Measurements from ENCODE around the gene MECP2.

The MECP2 gene

DNA sequence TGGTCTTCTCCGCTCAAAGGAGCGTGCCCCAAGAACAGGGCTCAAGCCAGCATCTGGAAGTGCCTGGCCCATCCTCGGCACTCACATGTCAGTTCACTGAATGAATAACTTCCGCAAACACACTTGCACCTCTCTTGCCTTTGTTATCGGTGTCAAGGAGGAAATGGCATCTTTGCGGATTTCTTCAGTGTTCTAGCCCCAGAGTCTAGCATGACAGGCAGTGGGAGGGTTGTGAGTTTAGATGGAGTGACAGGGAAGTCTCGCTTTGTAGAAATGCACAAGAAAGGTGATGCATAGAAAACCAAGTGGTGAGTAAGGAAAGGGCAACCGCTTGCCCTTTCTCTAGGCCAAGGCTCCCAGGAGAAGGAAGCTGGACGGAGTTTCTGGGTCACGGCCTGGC is 17.6 kb upstream of the MECP2 start:
- no peak for DNase-seq

DNA sequence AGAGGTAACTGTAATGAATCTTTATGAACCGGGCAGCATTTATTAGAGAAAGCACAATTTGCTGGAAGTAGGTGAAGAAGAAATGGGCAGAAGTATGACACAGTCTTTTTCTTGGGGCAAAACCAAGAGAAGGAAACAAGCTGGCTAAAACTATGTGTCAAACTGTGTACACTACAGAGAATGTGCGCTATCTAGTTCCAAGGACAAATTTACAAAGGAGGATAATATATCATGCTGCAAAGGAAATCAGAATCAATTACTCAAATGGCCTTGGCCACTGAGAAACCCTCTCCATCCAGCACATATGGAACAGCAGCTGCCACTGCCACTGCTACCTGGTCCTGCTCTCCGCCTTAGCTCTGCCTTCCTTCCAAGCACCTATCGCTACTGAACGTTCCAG is 17.1 kb upstream of the MECP2 start:
- no peak for DNase-seq

DNA sequence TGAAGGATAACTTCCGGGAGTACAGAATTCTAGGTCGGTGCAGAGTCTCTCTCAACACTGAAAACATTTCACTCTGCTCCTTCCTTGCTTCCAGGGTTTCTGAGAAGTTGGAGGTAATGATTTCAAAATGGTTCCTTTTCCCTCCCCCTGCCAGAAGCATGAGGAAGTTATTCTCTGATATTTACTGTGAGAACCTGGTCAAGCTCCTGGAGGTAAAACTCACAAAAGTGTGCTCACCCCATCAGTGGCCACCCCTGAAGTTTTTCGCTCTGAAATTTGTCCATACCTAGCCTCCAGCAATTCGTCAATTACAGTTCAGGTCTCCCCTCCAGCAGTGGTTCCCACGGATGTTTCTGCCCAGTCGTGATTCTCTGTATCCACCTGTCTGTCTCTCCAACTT is 16.2 kb upstream of the MECP2 start:
- no peak for DNase-seq

DNA sequence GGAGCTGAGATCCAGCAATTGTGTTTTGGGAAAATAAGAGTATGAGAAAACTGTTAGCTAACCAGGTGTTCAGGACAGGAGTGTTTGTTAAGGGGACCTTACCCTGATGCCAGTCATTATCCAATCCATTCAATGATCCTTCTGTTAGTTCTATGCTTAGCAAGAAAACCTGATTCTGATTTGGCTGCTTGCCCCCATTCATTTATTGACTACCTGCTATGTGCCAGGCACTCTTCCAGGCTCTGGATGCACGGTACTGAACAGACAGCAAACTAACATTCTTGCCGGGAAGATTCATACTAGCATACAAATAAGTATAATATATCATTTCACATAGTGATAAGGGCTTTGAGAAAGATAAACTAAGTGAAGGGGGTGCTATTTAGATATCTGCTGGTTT is 1.0 kb upstream of the MECP2 start:
- DNase-seq = no peak

DNA sequence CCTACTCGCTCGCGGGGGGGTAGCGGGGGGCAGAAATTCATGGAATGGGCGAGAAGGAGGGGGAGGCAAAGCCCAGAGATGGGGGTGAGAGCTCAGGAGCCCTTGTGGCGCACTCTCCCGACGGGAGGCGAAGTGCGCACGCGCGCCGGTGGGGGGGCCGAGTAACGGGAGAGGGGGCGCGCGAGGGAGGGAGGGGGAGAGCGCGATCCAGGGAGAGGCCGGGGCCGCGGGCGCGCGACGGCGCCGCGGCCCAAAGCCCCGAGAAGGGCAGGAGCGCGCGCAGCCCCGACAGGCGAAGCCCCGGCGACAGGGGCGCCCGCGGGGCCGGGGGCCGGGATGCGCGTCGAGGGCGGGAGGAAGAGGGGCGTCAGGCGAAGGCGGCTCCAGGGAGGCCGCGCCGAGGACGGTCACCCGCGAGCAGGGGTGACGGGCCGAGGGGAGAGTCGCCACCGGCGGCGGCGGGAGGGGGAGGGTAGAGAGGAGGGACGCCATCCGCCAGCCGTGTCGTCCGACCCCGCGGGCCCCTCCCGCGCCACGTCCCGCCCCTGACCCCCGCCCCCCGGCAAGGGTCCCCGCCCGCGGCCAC is 421 bp downstream of the MECP2 start:
- no peak for DNase-seq

DNA sequence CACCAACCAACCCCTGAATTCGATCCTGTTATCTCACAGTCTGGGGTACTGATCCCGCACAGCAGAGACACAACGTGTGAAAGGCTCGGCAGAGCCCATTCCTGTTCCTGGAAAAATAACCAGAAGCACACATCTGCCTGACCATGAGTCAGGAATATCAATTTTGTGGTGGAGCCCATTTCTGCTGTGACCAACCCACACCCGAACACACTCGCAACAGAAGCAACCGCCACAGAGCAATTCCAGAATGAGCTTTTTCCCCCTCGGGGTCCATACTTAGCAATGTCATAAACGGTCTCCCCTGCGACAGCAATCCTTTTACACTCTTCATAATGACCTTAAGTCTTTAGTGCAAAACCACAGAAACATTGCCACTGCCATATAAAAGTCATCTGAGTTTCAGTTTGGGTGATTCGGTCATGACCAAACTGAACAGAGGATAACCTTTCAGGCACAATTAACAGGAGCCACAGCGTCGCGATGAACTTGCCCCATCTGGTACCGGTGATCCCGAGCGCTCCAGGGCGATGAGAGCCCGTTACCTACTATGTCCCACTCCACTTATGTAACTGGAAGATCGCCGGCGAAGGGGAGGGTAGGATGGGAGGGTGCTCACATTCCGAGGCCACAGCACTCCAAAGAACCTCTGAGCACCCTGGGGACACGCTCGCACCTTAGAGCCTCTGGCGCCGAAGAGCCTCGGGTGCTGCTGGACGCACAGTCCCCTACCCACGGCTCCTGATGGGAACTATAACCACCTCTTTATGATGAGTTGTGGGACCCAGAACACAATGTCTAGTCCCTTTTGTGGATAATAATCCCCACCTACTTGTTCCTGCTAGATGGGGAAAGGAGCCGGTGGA is 1.1 kb downstream of the MECP2 start:
- DNase-seq = peak in 1 of 2 experiments; percentile 1

DNA sequence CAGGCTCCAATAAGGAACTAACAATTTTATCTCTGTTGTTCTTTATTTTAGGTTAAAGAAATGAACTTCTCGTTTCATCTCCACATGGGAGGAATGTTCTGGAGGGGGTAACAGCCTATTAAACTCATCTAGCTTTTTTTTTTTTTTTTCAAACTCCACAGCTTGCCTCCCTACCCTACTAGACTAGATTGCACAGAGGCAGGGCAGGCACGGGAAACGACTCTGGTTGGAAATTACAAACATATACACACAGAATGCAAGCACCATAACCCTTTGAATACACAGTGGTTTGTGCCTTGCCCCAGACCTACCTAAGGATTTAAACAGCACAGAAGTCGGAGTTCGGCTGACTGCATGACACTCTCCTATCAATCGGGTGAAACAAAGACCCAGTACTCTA is 2.7 kb downstream of the MECP2 start:
- DNase-seq = no peak

DNA sequence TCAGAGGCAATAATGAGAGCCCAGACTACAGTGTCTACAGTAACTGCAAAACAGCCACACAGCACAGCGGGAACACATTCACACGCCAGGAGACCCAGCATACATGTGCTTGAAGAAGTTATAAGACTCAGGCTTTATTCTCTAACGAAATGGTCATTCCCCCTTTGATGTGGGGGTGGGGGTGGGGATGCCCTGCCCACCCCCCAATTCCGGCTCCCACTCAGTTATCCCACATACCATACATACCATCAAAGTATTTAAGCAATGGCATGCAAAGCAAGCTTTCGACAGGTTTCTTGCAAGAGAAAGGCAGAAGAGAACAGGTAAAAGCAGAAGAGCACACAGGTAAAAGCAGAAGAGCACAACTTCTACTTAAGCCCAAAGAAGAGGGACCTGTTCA is 3.6 kb downstream of the MECP2 start:
- DNase-seq = no peak

DNA sequence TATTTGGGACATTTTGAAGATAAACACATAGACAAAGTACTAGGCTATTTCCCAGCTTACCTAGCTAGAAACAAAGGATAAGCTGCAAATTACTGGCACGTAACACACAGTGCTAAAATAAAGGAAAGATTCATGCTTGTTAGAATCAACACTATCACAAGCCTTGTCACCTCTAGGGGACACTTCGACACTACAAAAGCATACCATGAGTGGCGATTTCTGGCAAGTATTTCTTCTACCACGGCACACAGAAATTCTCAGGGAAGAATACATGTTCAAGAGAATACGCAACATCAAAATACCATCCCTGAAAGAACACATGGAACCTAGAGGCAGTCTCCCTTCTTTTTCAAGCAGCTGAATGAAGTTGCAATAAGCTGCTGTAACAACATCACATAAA is 5.1 kb downstream of the MECP2 start:
- no peak for DNase-seq

DNA sequence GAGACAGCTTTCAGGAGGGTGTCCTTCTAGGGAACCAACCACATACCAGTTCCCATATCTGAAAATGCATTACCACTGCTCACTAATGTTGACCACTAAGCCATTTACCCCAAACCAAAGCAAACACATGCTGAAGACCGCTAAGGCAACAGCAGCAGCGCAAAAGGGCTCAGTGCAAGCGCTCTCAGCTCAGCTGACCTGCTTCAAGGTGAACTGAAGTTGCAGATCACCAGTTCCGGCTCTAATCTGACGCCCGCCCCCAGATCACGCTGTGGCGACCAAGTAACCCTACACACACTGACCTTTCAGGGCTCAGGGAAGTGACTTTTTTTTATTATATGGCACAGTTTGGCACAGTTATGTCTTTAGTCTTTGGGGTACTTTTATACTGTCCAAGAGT is 5.8 kb downstream of the MECP2 start:
- no peak for DNase-seq

DNA sequence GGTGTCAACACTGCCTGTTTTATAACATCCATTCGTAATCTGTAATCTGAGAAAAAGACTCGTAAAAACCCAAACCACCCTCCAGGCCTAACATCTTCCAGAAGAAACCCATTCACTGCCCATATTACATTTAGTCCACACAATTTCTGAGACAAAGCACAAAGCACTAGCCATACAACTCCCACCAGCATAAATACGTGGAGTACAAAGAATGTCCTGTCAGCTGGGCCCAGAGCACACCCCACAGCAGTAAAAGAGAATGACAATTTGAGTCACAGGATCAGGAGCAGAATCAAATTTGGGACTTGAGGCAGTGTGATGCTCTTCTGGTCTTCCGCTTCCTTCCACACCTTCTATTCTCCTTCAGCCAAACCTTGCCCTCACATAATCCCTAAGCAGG is 6.8 kb downstream of the MECP2 start:
- DNase-seq = no peak

DNA sequence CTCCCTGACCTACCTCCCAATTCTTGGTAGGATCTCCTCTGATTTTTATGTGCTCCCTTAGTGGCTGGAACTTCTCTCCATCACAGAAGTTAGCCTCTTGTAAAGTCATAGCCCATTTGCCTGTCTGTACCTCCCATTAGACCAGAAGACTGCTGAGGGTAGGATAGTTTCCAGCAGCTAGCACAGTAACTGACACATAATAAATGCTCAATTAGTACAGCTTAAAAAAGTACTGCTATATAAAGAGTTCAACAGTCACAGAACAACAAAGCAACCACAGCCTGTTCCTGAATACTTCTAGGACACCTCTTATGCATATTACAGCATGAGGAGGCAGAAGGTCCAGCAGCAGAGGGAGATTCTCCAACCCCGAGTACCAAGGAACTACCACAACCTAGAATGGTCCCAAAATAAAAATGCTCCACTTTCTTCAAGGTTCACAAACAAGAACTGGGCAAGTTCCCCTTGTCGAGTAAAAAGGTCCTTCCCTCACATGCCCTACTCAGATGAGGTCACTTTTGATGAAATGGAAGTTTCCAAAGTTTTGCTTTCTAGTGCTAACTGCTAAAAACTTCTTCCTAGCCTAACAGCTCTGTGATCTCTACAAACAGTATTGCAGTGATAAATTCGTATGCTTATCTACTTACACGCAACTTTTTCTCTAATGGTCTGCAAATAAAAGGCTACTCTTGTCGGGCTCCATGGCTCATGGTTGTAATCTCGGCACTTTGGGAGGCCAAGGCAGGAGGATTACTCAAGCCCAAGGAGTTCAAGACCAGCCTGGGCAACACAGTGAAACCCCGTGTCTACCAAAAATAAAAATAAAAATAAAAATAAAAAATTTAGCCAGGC is 12.8 kb downstream of the MECP2 start:
- DNase-seq = no peak

DNA sequence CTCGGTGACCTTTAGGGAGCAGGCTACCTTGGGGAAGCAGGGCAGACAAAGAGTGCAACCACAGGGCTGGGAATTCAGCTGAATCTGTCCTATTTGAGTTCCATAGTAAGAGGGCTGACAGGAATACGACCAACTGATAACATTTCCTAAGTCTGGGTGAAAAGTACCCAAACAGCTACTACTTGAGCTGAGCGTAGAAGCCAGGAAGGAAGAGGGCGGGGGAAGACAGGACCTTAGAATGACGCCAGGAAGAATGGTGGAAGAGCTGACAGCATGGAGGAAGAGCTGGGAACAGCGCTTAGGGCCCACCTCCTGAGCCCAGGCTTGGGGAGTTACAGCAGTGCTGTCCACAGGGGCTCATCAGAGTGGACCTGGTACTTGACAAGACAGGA is 14.4 kb downstream of the MECP2 start:
- DNase-seq = no peak

DNA sequence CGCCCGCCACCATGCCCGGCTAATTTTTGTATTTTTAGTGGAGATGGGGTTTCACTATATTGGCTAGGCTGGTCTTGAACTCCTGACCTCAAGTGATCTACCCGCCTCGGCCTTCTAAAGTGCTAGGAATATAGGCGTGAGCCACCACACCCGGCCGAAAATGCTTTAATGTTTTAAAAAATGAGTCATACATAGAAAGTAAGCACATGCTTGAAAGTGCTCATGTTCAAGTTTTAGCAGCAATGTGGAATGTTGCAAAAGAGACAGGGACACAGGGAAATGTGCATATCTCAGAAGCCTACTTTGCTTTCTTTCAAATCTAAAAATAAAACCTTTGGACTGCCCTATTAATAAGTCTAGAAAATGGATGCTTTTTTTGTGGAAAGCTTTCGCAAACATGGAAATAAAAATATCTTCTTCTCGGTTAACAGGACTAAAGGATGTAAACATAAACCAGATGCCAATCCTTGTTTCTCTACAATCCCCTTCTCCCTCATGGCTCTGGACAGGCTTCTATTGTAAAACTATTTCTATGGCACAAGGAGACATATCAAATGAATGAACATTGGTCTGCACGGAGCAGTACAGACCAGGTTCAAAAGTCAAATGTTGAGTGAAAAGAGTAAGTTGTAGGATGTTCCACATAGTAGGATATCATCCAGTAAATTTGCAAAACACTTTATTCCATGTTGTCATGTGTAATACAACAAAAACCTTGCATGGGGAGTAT is 15.0 kb downstream of the MECP2 start:
- no peak for DNase-seq

DNA sequence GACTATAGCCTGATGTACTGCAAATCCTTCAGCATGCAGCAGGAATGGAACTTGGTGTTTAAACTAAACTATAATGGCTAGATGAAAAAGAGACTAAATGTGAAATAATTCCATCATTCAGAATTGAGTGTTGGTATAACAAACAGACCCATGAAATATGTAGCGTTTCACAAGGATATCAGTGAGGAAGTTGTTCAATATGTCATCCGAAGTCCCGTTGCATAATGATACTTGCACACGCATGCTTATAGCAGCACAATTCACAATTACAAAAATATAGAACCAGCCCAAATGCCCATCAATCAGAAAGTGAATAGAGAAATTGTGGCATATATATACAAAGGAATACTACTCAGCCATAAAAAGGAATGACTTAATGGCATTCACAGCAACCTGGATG is 20.4 kb downstream of the MECP2 start:
- no peak for DNase-seq

DNA sequence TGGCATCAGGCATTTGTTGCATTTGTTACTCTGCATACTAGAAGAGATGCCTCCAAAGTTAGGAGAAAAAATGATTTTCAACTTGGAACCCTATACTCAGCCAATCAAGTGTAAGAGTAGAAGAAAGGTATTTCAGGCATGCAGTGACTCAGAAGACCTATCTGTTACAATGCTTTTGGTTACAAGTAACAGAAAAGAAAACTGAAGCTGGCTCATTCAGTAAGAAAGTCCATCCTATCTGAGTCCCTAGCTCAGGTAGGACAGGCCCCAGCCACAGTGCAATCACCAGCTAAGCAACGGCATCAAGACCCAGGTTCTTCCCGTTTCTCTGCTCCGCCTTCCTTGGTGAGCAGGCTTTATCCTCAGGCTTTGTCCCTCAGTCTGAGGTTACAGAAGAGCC is 23.3 kb downstream of the MECP2 start:
- no peak for DNase-seq

DNA sequence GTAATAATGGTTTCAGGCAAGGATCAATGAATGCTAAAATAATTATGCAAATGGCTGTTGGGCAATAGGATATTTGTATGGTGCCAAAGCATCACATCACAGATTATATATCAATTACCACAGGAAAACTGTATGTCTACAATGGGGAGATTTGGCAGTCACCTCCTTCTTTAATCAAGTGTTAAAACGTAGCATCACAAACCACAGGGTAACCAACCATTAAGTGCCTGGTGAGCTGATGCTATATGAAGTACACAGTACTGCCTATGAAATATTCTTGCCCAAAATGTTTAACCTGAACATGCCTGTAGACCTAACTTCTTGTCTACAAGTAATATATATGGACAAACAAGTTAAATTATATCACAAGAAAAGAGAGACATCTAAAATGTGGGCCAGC is 25.3 kb downstream of the MECP2 start:
- no peak for DNase-seq

DNA sequence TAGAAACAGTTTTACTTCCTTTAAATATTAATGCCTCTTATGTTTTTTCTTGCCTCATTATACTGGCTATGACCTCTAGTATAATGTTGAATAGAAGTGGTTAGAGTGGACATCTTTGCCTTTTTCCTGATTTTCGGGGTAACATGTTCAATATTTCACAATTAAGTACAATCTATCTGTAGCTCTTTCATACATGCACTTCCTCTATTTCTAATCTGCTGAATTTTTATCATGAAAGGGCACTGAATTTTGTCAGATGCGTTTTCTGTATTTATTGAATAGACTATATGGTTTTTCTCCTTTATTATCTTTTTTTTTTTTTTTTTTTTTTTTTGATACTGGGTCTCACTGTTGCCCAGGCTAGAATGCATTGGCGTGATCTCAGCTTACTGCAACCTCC is 29.0 kb downstream of the MECP2 start:
- DNase-seq = no peak

DNA sequence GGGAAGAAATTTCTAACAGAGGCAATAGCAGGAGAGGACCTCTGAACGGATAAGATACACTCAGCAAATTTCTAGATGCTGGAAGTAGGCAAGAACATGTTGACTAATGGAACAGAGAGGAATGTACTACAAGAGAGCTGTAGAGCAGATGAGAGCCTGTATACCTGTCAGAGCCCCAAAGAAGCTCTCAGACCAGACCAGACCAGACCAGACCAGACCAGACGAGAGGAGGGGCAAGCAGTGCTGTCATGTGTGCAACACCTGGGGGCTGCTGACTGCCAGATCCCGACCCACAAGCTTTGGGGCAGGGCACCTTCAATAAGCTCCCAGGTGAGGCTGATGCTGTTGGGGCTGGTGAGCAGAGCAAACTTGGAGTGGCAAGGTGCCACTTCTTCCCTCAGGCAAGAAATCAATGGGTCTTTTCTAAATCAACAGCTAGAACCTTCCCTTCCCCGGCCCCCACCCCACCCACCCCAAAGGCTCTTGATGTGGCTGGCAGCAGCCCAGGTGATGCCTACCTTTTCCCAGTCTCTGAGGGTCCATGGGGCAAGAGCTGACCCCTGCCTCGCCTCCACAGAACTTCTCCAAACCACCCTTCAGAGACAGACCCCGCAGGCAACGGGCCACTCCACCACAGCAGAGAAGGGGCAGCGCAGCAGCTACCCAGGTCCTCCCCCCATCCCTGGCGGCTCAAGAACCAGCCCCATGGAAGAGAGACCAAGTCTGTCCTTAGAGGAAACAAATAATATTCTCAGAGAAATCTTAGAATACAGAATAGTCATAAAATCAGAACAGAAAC is 32.7 kb downstream of the MECP2 start:
- DNase-seq = no peak

DNA sequence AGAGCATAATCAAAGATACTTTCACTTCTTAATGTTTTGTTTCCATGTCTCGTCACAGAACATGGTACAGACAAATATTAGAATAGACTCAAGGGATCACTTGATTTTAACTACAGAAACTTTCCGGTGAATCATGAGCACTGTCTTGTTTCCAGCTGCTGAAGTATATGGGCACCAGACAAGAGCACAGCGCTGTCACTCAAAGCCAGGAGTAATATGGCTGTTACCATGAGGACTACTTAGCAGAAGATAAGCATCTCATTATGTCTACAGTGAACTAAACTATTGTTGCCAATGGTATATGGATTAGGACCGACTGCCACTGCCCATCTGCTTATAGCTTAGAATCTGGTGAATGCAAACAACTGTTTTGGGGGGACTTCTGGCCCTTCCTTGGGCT is 34.3 kb downstream of the MECP2 start:
- no peak for DNase-seq

DNA sequence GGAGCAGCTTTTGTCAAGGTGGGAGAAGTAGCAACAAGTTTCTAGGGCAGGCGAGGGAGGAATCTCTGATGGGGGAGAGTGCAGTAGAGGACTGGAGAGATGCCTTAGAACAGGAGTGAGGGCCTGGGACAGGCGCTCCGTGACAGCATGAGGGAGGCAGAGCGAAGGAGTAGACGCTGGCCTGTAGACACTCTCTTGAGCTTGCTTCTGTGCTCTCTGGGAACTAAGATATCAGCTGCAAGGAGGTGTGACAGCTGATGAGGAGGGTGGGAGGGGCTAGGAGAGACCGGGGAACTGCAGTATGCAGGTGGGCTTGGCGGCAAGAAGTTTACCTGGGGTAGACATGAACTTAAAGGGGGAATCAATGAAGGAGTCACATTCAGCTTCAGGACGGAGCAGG is 35.7 kb downstream of the MECP2 start:
- no peak for DNase-seq

DNA sequence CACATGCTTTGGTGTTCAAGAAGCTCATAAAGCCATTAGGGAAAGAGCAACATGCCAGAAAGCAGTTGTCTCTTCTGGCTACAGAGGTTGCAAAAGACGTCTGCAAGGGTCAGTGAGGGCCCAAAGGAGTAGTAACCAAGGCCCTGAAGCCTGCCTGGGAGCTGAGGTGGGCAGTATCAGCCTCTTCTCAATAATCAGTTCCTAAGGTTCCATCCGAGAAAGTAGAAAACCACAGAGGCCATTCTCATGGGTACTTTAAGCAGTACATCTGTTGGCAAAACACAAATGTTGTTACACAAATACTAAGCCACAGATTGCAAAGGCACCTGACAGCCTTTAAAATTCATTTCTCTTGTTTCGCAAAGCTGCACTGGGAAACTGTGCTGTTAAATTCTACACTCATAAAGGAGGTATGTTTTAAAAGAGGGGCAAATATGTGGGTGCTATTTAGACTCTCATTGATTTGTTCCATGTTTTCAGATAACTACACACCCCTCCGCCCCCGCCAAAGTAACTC is 37.7 kb downstream of the MECP2 start:
- no peak for DNase-seq
